OCI-LY1 (cell line): ENCODE data around the gene LAMA3.

ENCODE experiments used
- H2AFZ ChIP-seq: fragments of 200-600 bp; sonication (generic), shearing (Covaris generic); 2 replicates; pipeline ENCODE4 v1.6.0; 2014; ENCODE audit warnings: antibody characterized with exemption, mild to moderate bottlenecking, low read length
- H3F3A ChIP-seq: fragments of 200-600 bp; sonication (generic), shearing (Covaris generic); 2 replicates; pipeline ENCODE4 v1.6.0; 2014; ENCODE audit warnings: mild to moderate bottlenecking, antibody characterized with exemption, low read length, moderate library complexity; ENCODE audit not compliant: insufficient read depth
- H3K27ac ChIP-seq: fragments of 200-600 bp; sonication (generic); 2 replicates; pipeline ENCODE4 v1.5.1; 2014; ENCODE audit warnings: low read length, mixed run types, mild to moderate bottlenecking, low read depth; ENCODE audit not compliant: poor library complexity, severe bottlenecking
- H3K27me3 ChIP-seq: fragments of 200-600 bp; sonication (generic); 2 replicates; pipeline ENCODE4 v1.6.0; 2014; ENCODE audit warnings: antibody characterized with exemption, mild to moderate bottlenecking, low read length, moderate library complexity; ENCODE audit not compliant: insufficient read depth
- H3K36me3 ChIP-seq: fragments of 200-600 bp; sonication (generic); 2 replicates; pipeline ENCODE4 v1.6.1; 2014; ENCODE audit warnings: mild to moderate bottlenecking, antibody characterized with exemption, low read length, moderate library complexity, mixed read lengths; ENCODE audit not compliant: insufficient read depth
- H3K4me1 ChIP-seq: fragments of 200-600 bp; sonication (generic); 2 replicates; pipeline ENCODE4 v1.5.1; 2014; ENCODE audit warnings: mild to moderate bottlenecking, low read length, moderate library complexity; ENCODE audit not compliant: insufficient read depth, severe bottlenecking
- H3K4me2 ChIP-seq: fragments of 200-600 bp; sonication (generic), shearing (Covaris generic); 2 replicates; pipeline ENCODE4 v1.6.1; 2014; ENCODE audit warnings: low read length
- H3K4me3 ChIP-seq: fragments of 200-600 bp; sonication (generic); 2 replicates; pipeline ENCODE4 v1.5.1; 2014; ENCODE audit warnings: low read length, low read depth, mild to moderate bottlenecking, mixed read lengths; ENCODE audit not compliant: poor library complexity, severe bottlenecking
- H3K79me2 ChIP-seq: fragments of 200-600 bp; shearing (Covaris generic); 2 replicates; pipeline ENCODE4 v1.6.1; 2016; ENCODE audit warnings: mixed run types, low read length, mixed read lengths; ENCODE audit not compliant: insufficient read depth
- H3K9ac ChIP-seq: fragments of 200-600 bp; sonication (generic), shearing (Covaris generic); 2 replicates; pipeline ENCODE4 v1.6.1; 2014; ENCODE audit warnings: mild to moderate bottlenecking, low read length, mixed read lengths
- H3K9me2 ChIP-seq: fragments of 200-600 bp; sonication (generic), shearing (Covaris generic); 2 replicates; pipeline ENCODE4 v1.6.1; 2014; ENCODE audit warnings: low read depth, mild to moderate bottlenecking, low read length, mixed read lengths
- H3K9me3 ChIP-seq: fragments of 200-600 bp; shearing (Covaris generic); 2 replicates; pipeline ENCODE4 v1.6.1; 2014; ENCODE audit warnings: low read length, mixed read lengths
- H4K20me1 ChIP-seq: fragments of 200-600 bp; sonication (generic), shearing (Covaris generic); 2 replicates; pipeline ENCODE4 v1.6.0; 2016; ENCODE audit warnings: mild to moderate bottlenecking, low read length; ENCODE audit not compliant: insufficient read depth
- CTCF ChIP-seq: fragments of 200-600 bp; sonication (generic), shearing (Covaris generic); IDR thresholded peaks from 2 replicates; pipeline ENCODE4 v1.5.1; 2017; ENCODE audit warnings: mild to moderate bottlenecking, antibody characterized with exemption, low read length, moderate library complexity, mixed read lengths
- EZH2 ChIP-seq: fragments of 200-600 bp; sonication (generic), shearing (Covaris generic); IDR thresholded peaks from 2 replicates; pipeline ENCODE4 v1.8.0; 2017; ENCODE audit warnings: borderline replicate concordance, mixed run types, mild to moderate bottlenecking, antibody characterized with exemption, low read length, moderate library complexity, mixed read lengths

The LAMA3 gene

GRCh38 chr18:23682472-23682871 is 6.8 kb upstream of the LAMA3 start:
- Histone ChIP-seq H2AFZ (no peak overlapping the region), H3K9ac (no peak overlapping the region), H3K27ac (no peak overlapping the region), H4K20me1 (no peaks in the 10 kb centered on the region), H3F3A (no peaks in the 10 kb centered on the region), H3K9me3 (no peaks in the 10 kb centered on the region), H3K79me2 (no peaks in the 10 kb centered on the region), H3K4me3 (no peak overlapping the region), H3K4me1 (no peaks in the 10 kb centered on the region), H3K9me2 (no peaks in the 10 kb centered on the region), H3K4me2 (no peak overlapping the region), H3K36me3 (no peaks in the 10 kb centered on the region), H3K27me3 (no peaks in the 10 kb centered on the region)
- TF ChIP-seq CTCF = no peak
- no peak for TF ChIP-seq EZH2

GRCh38 chr18:23683155-23683554 is 6.1 kb upstream of the LAMA3 start:
- H3K79me2 ChIP-seq = no peaks in the 10 kb centered on the region
- no peak overlapping the region for H3K4me2 ChIP-seq
- H3K4me3 ChIP-seq = no peak overlapping the region
- H3K9me3 ChIP-seq = no peaks in the 10 kb centered on the region
- H3K27ac ChIP-seq = no peak overlapping the region
- no peaks in the 10 kb centered on the region for H3K27me3 ChIP-seq
- no peaks in the 10 kb centered on the region for H4K20me1 ChIP-seq
- H2AFZ ChIP-seq = no peak overlapping the region
- TF ChIP-seq EZH2 = no peak
- no peak for TF ChIP-seq CTCF
- no peaks in the 10 kb centered on the region for H3K36me3 ChIP-seq
- H3F3A ChIP-seq = no peaks in the 10 kb centered on the region
- H3K9me2 ChIP-seq = no peaks in the 10 kb centered on the region
- no peak overlapping the region for H3K9ac ChIP-seq
- no peaks in the 10 kb centered on the region for H3K4me1 ChIP-seq

- no peaks in the 10 kb centered on the region for H3K9me3 ChIP-seq
- H3K27ac ChIP-seq = no peak overlapping the region
- no peaks in the 10 kb centered on the region for H3K4me1 ChIP-seq
- no peaks in the 10 kb centered on the region for H3K36me3 ChIP-seq
- H3F3A ChIP-seq = no peaks in the 10 kb centered on the region
- no peak overlapping the region for H2AFZ ChIP-seq
- H4K20me1 ChIP-seq = no peaks in the 10 kb centered on the region
- no peaks in the 10 kb centered on the region for H3K9me2 ChIP-seq
- H3K27me3 ChIP-seq = no peaks in the 10 kb centered on the region
- no peak overlapping the region for H3K9ac ChIP-seq
- H3K4me3 ChIP-seq = no peak overlapping the region
- H3K79me2 ChIP-seq = no peaks in the 10 kb centered on the region
- no peak overlapping the region for H3K4me2 ChIP-seq
- TF ChIP-seq EZH2 (no peak), CTCF (no peak)
Measured at GRCh38 chr18:23683671-23684070, 5.6 kb upstream of the LAMA3 start.
